Measurements from ENCODE around the gene AAMP.

GRCh38 chr2:218228366-218229090 is 41.4 kb downstream of the AAMP start:
- TF ChIP-seq CTCF (IDR thresholded peaks at IDR 0.05; ENCODE audit: borderline replicate concordance, extremely low read depth, low read length, poor library complexity, severe bottlenecking) (no peak), EZH2 (IDR thresholded peaks at IDR 0.05; ENCODE audit: borderline replicate concordance, low read depth, low read length, severe bottlenecking) (no peak)

All from DND-41 (cell line).